Ovary (tissue), 3 donors: ENCODE results near the gene ZFC3H1.

Source experiments
- POLR2A ChIP-seq: fragments of 450-650 bp; IDR thresholded peaks from one replicate; pipeline ENCODE4 v1.6.1; 2017; ENCODE audit warnings: antibody characterized with exemption, mild to moderate bottlenecking, moderate library complexity
- TF ChIP-seq, protein P1 (sequence below), 3 donors: fragments of 450-650 bp in 2 of 3; fragments of 200-600 bp in 1 of 3; IDR thresholded peaks; one replicate each; pipeline versions ENCODE4 v1.5.1 to v1.8.0; 2016 to 2022; ENCODE audit warnings: antibody characterized with exemption in 3 of 3, mild to moderate bottlenecking in 1 of 3
- donor health status: DM: no; HTN: no; CAD: no.

DNA sequence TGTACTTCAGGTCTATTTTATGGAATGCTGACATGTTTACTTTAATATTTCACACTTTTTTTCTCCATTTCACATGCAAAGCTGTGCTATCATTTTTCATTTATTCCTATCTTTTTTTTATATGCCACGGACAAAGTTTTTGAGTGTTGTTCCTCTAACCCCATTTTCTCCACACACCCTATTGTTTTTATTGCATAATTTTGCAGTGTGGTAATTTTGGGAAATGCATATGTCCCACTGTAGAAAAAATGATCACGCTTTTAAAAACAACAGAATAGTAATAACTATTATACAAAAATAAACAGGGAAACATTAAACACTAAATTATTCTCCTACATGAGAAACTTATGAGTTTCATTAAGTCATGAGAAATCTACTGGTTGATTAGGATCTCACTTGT, 14.2 kb downstream of the ZFC3H1 start:
- no peak for TF ChIP-seq POLR2A
- TF ChIP-seq, protein P1, sequence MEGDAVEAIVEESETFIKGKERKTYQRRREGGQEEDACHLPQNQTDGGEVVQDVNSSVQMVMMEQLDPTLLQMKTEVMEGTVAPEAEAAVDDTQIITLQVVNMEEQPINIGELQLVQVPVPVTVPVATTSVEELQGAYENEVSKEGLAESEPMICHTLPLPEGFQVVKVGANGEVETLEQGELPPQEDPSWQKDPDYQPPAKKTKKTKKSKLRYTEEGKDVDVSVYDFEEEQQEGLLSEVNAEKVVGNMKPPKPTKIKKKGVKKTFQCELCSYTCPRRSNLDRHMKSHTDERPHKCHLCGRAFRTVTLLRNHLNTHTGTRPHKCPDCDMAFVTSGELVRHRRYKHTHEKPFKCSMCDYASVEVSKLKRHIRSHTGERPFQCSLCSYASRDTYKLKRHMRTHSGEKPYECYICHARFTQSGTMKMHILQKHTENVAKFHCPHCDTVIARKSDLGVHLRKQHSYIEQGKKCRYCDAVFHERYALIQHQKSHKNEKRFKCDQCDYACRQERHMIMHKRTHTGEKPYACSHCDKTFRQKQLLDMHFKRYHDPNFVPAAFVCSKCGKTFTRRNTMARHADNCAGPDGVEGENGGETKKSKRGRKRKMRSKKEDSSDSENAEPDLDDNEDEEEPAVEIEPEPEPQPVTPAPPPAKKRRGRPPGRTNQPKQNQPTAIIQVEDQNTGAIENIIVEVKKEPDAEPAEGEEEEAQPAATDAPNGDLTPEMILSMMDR (IDR thresholded peaks at IDR 0.05), result no peak
